Kasumi-1 (cell line): ENCODE data around the gene DLGAP4.

Source experiments
- DNase-seq, 2 experiments: peaks; one replicate each; lab custom pipeline; 2025; lab: John Stamatoyannopoulos, UW

The DLGAP4 gene

GRCh38 chr20:36331209-36331608 lies 25.1 kb downstream of the DLGAP4 start:
- DNase-seq: no peak

- no peak for DNase-seq
Measured at GRCh38 chr20:36333841-36334240, 27.7 kb downstream of the DLGAP4 start.

- no peak for DNase-seq
Measured at GRCh38 chr20:36334281-36335205, 28.4 kb downstream of the DLGAP4 start.

- DNase-seq: no peak
Measured at GRCh38 chr20:36335206-36335870, 29.2 kb downstream of the DLGAP4 start.

GRCh38 chr20:36336204-36336603 lies 30.1 kb downstream of the DLGAP4 start:
- no peak for DNase-seq

- no peak for DNase-seq
Measured at GRCh38 chr20:36336954-36337704, 31.0 kb downstream of the DLGAP4 start.

- no peak for DNase-seq
Measured at GRCh38 chr20:36337886-36338285, 31.7 kb downstream of the DLGAP4 start.

- DNase-seq: no peak
Measured at GRCh38 chr20:36339646-36340592, 33.8 kb downstream of the DLGAP4 start.

- no peak for DNase-seq
Measured at GRCh38 chr20:36340593-36340990, 34.5 kb downstream of the DLGAP4 start.

GRCh38 chr20:36341331-36342020 lies 35.3 kb downstream of the DLGAP4 start:
- no peak for DNase-seq

GRCh38 chr20:36342331-36343120 lies 36.4 kb downstream of the DLGAP4 start:
- DNase-seq: no peak

- DNase-seq: no peak
Measured at GRCh38 chr20:36343641-36344040, 37.5 kb downstream of the DLGAP4 start.

- DNase-seq: peak in 1 of 2 experiments; percentile 17
Measured at GRCh38 chr20:36344517-36345132, 38.5 kb downstream of the DLGAP4 start.

GRCh38 chr20:36346256-36346655 lies 40.1 kb downstream of the DLGAP4 start:
- no peak for DNase-seq

- no peak for DNase-seq
Measured at GRCh38 chr20:36349384-36350170, 43.4 kb downstream of the DLGAP4 start.

GRCh38 chr20:36350439-36350838 lies 44.3 kb downstream of the DLGAP4 start:
- no peak for DNase-seq

- DNase-seq: no peak
Measured at GRCh38 chr20:36351937-36352336, 45.8 kb downstream of the DLGAP4 start.

- no peak for DNase-seq
Measured at GRCh38 chr20:36352843-36353553, 46.9 kb downstream of the DLGAP4 start.
